Esophagus squamous epithelium (tissue), 4 donors: ENCODE data around the gene SLC25A11.

Experiments used
- POLR2A ChIP-seq, 4 donors: fragments of 450-650 bp; IDR thresholded peaks; one replicate each; pipeline ENCODE4 v1.6.1; 2017; ENCODE audit warnings: antibody characterized with exemption in 4 of 4, mild to moderate bottlenecking in 4 of 4, moderate library complexity in 3 of 4
- TF ChIP-seq, protein P1 (sequence below), 6 experiments: fragments of 450-650 bp in 4 of 6; fragments of 200-600 bp in 2 of 6; sonication (generic) in 2 of 6; IDR thresholded peaks; one replicate each; pipeline ENCODE4 v1.5.1; 2016 to 2019; ENCODE audit warnings: antibody characterized with exemption in 6 of 6, mild to moderate bottlenecking in 4 of 6, moderate library complexity in 4 of 6

DNA sequence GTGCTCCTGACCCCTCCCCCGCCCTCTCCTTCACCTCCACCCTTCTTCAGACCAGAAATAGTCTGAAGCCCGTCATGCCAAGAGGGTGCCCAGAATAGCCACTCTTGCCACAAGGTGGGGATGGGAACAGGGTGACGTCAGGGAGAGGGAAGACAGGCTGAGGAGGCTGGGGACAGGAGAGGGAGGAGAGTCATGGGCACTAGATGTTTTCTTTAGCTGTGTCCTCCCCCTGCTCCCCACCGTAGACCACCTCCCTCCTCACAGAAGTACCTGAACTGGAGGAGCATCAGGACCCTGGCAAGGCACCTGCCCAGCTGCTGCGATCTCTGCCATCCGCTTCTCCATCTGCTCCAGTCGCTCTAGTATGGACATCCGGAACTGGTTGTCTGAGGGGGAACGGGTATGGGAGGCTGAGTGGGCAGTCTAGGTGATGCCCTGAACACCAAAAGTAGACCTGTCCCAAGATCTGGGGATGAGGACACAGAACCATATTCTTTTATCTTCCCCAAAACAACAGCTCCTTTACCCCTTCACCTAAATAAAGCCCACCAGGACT, 34.3 kb upstream of the SLC25A11 start:
- TF ChIP-seq POLR2A (IDR thresholded peaks at IDR 0.05): no peak
- TF ChIP-seq, protein P1, sequence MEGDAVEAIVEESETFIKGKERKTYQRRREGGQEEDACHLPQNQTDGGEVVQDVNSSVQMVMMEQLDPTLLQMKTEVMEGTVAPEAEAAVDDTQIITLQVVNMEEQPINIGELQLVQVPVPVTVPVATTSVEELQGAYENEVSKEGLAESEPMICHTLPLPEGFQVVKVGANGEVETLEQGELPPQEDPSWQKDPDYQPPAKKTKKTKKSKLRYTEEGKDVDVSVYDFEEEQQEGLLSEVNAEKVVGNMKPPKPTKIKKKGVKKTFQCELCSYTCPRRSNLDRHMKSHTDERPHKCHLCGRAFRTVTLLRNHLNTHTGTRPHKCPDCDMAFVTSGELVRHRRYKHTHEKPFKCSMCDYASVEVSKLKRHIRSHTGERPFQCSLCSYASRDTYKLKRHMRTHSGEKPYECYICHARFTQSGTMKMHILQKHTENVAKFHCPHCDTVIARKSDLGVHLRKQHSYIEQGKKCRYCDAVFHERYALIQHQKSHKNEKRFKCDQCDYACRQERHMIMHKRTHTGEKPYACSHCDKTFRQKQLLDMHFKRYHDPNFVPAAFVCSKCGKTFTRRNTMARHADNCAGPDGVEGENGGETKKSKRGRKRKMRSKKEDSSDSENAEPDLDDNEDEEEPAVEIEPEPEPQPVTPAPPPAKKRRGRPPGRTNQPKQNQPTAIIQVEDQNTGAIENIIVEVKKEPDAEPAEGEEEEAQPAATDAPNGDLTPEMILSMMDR (IDR thresholded peaks at IDR 0.05): no peak
